ENCODE data around the gene PUM2.

Gene PUM2

DNA sequence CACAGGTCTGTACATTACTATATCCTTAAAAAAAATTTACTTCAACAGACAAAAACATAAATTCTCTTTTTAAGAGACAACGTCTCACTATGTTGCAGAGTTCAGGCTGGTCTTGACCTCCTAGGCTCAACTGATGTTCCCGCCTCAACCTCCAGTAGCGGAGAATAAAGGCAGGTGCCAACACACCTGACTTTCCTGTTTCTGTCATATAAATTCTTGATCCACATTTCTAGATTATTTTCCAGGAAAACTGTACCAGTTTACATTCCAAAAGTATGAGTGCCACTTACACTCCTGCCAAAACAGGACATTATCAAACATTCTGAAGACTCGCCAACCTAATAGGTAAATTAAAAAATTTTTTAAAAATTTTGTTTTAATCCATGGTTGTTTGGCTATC is 48.6 kb downstream of the PUM2 start:
- H3K36me3 ChIP-seq (ENCODE audit: insufficient read depth, low read length) = peaks cover 16% of the 10 kb centered on the region

GRCh38 chr2:20300656-20301055 is 50.0 kb downstream of the PUM2 start:
- Histone ChIP-seq H3K36me3 (ENCODE audit: insufficient read depth, low read length) (peaks cover 18% of the 10 kb centered on the region), H3K4me2 (ENCODE audit: low read length) (no peak overlapping the region), H3K9me3 (replicated peaks; ENCODE audit: low read length) (no peaks in the 10 kb centered on the region), H3K4me1 (ENCODE audit: control insufficient read depth, insufficient read depth, low read length) (peaks cover 42% of the 10 kb centered on the region), H3K27me3 (ENCODE audit: control insufficient read depth, insufficient read depth, low read length) (no peaks in the 10 kb centered on the region), H3K9ac (ENCODE audit: low read depth, low read length) (no peak overlapping the region), H3K4me3 (ENCODE audit: low read length) (no peak overlapping the region)

More for the DNA sequence above, 48.6 kb downstream of the PUM2 start:
- Histone ChIP-seq H3K27me3 (ENCODE audit: control insufficient read depth, insufficient read depth, low read length) (no peaks in the 10 kb centered on the region), H3K9ac (ENCODE audit: low read depth, low read length) (no peak overlapping the region), H3K4me3 (ENCODE audit: low read length) (no peak overlapping the region), H3K4me2 (ENCODE audit: low read length) (no peak overlapping the region), H3K4me1 (ENCODE audit: control insufficient read depth, insufficient read depth, low read length) (peaks cover 43% of the 10 kb centered on the region), H3K9me3 (replicated peaks; ENCODE audit: low read length) (no peaks in the 10 kb centered on the region)

- Histone ChIP-seq H3K4me1 (ENCODE audit: control insufficient read depth, insufficient read depth, low read length) (peaks cover 29% of the 10 kb centered on the region), H3K9ac (ENCODE audit: low read depth, low read length) (no peak overlapping the region), H3K4me3 (ENCODE audit: low read length) (no peak overlapping the region), H3K27me3 (ENCODE audit: control insufficient read depth, insufficient read depth, low read length) (no peaks in the 10 kb centered on the region), H3K9me3 (replicated peaks; ENCODE audit: low read length) (no peaks in the 10 kb centered on the region), H3K36me3 (ENCODE audit: insufficient read depth, low read length) (peaks cover 18% of the 10 kb centered on the region), H3K4me2 (ENCODE audit: low read length) (no peak overlapping the region)
These were observed 51.5 kb downstream of the PUM2 start for GRCh38 chr2:20299113-20299512.

DNA sequence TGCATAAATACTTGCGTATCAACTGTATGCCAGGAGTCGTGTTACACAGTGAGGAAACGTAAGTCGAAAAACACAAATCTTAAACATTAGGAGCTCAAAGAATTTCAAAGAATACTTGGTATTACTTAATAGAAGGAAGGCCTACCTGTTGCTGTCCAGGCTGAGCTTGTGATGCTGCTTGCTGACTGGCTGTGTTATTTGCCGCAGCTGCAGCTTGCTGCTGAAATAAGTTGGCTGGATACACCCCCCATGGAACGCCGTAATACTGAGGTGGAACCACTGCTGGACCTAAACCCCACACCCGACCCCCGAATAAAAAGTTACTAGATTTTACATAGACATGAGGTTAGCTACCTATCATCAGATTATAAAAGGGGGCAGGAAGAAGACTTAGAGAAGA is 56.4 kb downstream of the PUM2 start:
- Histone ChIP-seq H3K36me3 (ENCODE audit: insufficient read depth, low read length) (peaks cover 28% of the 10 kb centered on the region), H3K4me2 (ENCODE audit: low read length) (no peak overlapping the region), H3K9me3 (replicated peaks; ENCODE audit: low read length) (no peaks in the 10 kb centered on the region), H3K27me3 (ENCODE audit: control insufficient read depth, insufficient read depth, low read length) (no peaks in the 10 kb centered on the region), H3K4me1 (ENCODE audit: control insufficient read depth, insufficient read depth, low read length) (peaks cover 13% of the 10 kb centered on the region), H3K9ac (ENCODE audit: low read depth, low read length) (no peak overlapping the region), H3K4me3 (ENCODE audit: low read length) (no peak overlapping the region)

GRCh38 chr2:20292984-20293383 is 57.7 kb downstream of the PUM2 start:
- peaks cover 18% of the 10 kb centered on the region for H3K4me1 ChIP-seq (ENCODE audit: control insufficient read depth, insufficient read depth, low read length)
- H3K9me3 ChIP-seq (replicated peaks; ENCODE audit: low read length) = no peaks in the 10 kb centered on the region
- H3K4me2 ChIP-seq (ENCODE audit: low read length) = no peak overlapping the region
- no peak overlapping the region for H3K9ac ChIP-seq (ENCODE audit: low read depth, low read length)
- no peak overlapping the region for H3K4me3 ChIP-seq (ENCODE audit: low read length)
- H3K36me3 ChIP-seq (ENCODE audit: insufficient read depth, low read length) = peaks cover 36% of the 10 kb centered on the region
- no peaks in the 10 kb centered on the region for H3K27me3 ChIP-seq (ENCODE audit: control insufficient read depth, insufficient read depth, low read length)

- H3K36me3 ChIP-seq (ENCODE audit: insufficient read depth, low read length) = peaks cover 45% of the 10 kb centered on the region
- no peak overlapping the region for H3K4me3 ChIP-seq (ENCODE audit: low read length)
- H3K27me3 ChIP-seq (ENCODE audit: control insufficient read depth, insufficient read depth, low read length) = no peaks in the 10 kb centered on the region
- no peak overlapping the region for H3K9ac ChIP-seq (ENCODE audit: low read depth, low read length)
- H3K4me1 ChIP-seq (ENCODE audit: control insufficient read depth, insufficient read depth, low read length) = peaks cover 18% of the 10 kb centered on the region
- H3K9me3 ChIP-seq (replicated peaks; ENCODE audit: low read length) = no peaks in the 10 kb centered on the region
- no peak overlapping the region for H3K4me2 ChIP-seq (ENCODE audit: low read length)
These were observed 58.7 kb downstream of the PUM2 start for GRCh38 chr2:20291846-20292408.

DNA sequence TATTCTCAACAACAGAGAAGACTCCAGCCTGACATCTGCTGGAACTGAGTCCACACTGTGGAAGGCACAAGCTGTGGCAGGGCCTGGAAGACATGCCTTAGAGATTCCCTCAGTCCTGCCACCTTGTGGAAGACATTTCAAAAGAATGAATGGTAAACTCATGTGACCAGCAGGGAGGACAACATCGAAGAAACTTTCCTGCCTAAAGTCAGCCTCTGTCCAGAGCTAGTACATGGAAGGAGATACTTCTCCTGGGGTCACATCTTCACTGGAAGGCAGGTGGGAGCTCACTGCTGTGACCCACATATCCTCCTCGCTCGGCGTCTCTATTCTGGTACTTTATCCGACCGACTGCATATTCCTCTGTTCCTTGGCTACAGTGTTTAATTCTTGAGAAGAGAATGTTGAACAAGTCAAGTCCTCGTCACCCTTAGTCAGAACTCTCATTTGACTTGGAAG is 59.5 kb downstream of the PUM2 start:
- Histone ChIP-seq H3K9me3 (replicated peaks; ENCODE audit: low read length) (no peaks in the 10 kb centered on the region), H3K4me1 (ENCODE audit: control insufficient read depth, insufficient read depth, low read length) (peaks cover 18% of the 10 kb centered on the region), H3K27me3 (ENCODE audit: control insufficient read depth, insufficient read depth, low read length) (no peaks in the 10 kb centered on the region), H3K4me2 (ENCODE audit: low read length) (no peak overlapping the region), H3K9ac (ENCODE audit: low read depth, low read length) (no peak overlapping the region), H3K4me3 (ENCODE audit: low read length) (no peak overlapping the region), H3K36me3 (ENCODE audit: insufficient read depth, low read length) (peaks cover 43% of the 10 kb centered on the region)

GRCh38 chr2:20288642-20289340 is 61.9 kb downstream of the PUM2 start:
- H3K9ac ChIP-seq (ENCODE audit: low read depth, low read length) = no peak overlapping the region
- peak overlapping the region; percentile 35 for H3K4me2 ChIP-seq (ENCODE audit: low read length)
- H3K4me1 ChIP-seq (ENCODE audit: control insufficient read depth, insufficient read depth, low read length) = peaks cover 18% of the 10 kb centered on the region
- H3K27me3 ChIP-seq (ENCODE audit: control insufficient read depth, insufficient read depth, low read length) = no peaks in the 10 kb centered on the region
- H3K36me3 ChIP-seq (ENCODE audit: insufficient read depth, low read length) = peaks cover 51% of the 10 kb centered on the region
- no peak overlapping the region for H3K4me3 ChIP-seq (ENCODE audit: low read length)
- H3K9me3 ChIP-seq (replicated peaks; ENCODE audit: low read length) = no peaks in the 10 kb centered on the region

DNA sequence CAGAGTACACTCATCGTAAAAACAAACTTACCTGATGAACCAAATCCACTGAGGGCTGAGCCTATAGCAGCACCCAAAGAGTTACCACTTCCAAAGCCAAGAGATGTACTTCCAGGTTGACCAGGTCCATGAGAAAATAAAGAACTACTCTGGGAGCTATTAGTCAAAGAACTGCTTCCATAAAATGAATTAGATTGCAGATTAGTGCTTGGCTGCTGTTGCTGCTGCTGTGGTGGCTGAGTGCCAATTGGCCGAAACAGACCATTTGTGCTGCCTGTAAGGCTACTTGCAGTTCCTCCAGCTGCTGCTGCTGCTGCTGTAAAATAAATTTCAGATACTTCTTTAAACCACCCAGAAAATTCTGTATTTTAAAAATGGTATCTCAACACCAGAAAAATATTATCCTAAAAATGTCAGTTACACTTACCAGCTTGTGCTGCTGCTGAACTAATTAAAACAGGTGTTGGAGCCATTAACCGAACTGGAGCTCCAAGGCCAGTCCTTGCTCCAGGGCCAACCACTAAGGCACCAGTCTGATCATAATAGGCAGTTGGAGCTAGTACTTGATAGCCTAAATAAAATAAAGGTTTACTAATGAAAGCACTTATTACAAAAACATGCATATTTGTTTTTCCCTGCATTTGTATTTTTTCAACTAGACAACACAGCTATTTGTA is 67.6 kb downstream of the PUM2 start:
- H3K4me2 ChIP-seq (ENCODE audit: low read length) = no peak overlapping the region
- H3K9me3 ChIP-seq (replicated peaks; ENCODE audit: low read length) = no peaks in the 10 kb centered on the region
- no peaks in the 10 kb centered on the region for H3K4me1 ChIP-seq (ENCODE audit: control insufficient read depth, insufficient read depth, low read length)
- H3K4me3 ChIP-seq (ENCODE audit: low read length) = no peak overlapping the region
- H3K36me3 ChIP-seq (ENCODE audit: insufficient read depth, low read length) = peaks cover 67% of the 10 kb centered on the region
- H3K27me3 ChIP-seq (ENCODE audit: control insufficient read depth, insufficient read depth, low read length) = no peaks in the 10 kb centered on the region
- no peak overlapping the region for H3K9ac ChIP-seq (ENCODE audit: low read depth, low read length)

DNA sequence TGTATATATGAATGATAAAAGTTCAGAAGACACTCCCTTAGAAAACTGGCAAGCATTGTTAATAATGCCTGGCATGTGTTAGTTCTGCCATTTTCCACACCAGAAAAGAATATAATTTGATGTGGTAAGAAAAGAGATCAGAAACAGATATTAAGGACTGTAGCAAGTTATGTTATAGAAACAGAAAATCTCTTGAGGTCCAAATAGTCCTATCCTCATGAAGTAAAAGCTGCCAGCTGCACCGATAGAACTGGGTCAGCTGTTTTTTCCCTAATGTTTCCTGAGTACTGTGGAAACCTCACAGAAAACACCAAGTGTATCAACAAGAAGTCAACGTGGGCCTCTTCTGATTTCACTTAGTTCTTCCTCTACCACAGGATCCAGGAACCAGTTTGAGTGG is 68.8 kb downstream of the PUM2 start:
- H3K4me2 ChIP-seq (ENCODE audit: low read length) = no peak overlapping the region
- H3K36me3 ChIP-seq (ENCODE audit: insufficient read depth, low read length) = peaks cover 60% of the 10 kb centered on the region
- no peak overlapping the region for H3K4me3 ChIP-seq (ENCODE audit: low read length)
- no peaks in the 10 kb centered on the region for H3K9me3 ChIP-seq (replicated peaks; ENCODE audit: low read length)
- H3K27me3 ChIP-seq (ENCODE audit: control insufficient read depth, insufficient read depth, low read length) = no peaks in the 10 kb centered on the region
- H3K4me1 ChIP-seq (ENCODE audit: control insufficient read depth, insufficient read depth, low read length) = no peaks in the 10 kb centered on the region
- no peak overlapping the region for H3K9ac ChIP-seq (ENCODE audit: low read depth, low read length)

DNA sequence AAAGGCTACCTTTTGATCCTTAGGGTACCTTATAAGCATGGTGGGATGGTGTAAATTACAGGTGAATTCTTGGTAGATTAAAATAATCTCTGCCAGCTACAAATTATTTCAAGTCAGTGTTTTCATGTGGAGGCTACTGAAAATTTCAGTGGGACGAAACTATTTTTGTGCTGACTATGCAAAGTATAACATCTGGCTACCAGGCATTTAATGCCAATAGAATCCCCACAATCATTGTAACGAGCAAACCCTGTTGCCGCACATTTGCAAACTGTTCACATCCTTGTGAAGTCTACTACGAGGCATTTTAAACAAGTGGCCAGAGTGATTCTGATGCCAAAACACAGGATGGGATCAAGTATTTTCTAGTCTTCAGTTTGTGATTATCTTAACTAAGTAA is 77.6 kb downstream of the PUM2 start:
- Histone ChIP-seq H3K36me3 (ENCODE audit: insufficient read depth, low read length) (peaks cover 14% of the 10 kb centered on the region), H3K4me2 (ENCODE audit: low read length) (no peak overlapping the region)

More for the DNA sequence above, 77.6 kb downstream of the PUM2 start:
- no peaks in the 10 kb centered on the region for H3K4me1 ChIP-seq (ENCODE audit: control insufficient read depth, insufficient read depth, low read length)
- no peak overlapping the region for H3K4me3 ChIP-seq (ENCODE audit: low read length)
- H3K27me3 ChIP-seq (ENCODE audit: control insufficient read depth, insufficient read depth, low read length) = no peaks in the 10 kb centered on the region
- no peaks in the 10 kb centered on the region for H3K9me3 ChIP-seq (replicated peaks; ENCODE audit: low read length)
- no peak overlapping the region for H3K9ac ChIP-seq (ENCODE audit: low read depth, low read length)

All from skeletal muscle satellite cell (primary cell).